ENCODE data around the gene PLD4.
"Not testable (repeated sequence)": the region's sequence is repeated elsewhere in the genome, so short reads cannot be mapped to it uniquely, and the experiment has no call there.

The PLD4 gene

DNA sequence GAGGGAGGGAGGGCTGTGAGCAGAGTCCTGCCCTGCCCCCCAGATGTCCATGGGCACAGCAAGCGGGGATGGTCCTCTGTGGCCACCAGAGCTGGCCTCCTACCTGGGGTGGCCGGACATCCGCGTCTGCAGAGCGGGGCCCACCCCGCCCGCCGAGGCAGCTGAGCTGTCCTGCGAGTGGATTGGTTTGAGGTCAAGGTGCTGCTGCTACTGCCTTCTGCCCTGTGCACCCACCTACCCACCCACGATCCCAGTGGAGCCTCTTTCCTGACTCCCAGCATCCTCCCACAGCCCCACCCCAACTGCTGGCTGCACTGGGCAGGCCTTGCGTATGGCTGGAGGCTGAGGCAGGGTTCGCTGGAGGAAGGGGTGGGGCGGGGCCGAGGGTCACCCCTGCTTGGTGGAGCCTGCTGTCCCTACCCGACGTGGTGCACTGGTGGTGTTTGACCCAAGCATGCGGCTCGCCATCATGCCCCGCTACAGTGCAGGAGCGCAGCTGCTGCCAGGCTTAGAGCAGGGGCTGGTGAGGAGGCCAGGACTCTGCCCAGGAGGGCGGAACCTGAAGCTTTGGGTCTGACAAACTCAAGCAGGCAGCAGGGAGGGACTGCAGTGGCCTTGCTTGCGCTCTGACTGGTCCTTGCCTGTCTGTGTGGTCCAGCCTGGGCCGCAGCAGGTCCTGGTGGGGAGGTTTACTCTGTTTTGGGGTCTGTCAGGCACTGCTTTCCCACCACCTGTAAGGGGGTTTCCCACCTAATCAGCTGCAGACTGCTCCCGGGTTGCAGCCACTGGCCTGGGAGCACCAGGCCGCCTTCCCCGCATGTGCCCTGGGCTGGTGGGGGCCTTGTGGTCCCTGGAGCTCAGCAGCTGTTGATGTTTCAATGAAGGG, 35.9 kb upstream of the PLD4 start:
- DNase-seq, result no peak
- no peaks in the 10 kb centered on the region for H3K36me3 ChIP-seq (ENCODE audit: insufficient read depth, low read length)
- H3K27ac ChIP-seq (ENCODE audit: low read length), result no peak overlapping the region
- H3K4me2 ChIP-seq (ENCODE audit: insufficient read depth, low read length), result no peak overlapping the region
- H3K9ac ChIP-seq (ENCODE audit: low read depth, low read length), result no peak overlapping the region
- no peak for TF ChIP-seq EZH2 (IDR thresholded peaks at IDR 0.05; ENCODE audit: borderline replicate concordance, low read depth, low read length, severe bottlenecking)
- TF ChIP-seq, protein P1, sequence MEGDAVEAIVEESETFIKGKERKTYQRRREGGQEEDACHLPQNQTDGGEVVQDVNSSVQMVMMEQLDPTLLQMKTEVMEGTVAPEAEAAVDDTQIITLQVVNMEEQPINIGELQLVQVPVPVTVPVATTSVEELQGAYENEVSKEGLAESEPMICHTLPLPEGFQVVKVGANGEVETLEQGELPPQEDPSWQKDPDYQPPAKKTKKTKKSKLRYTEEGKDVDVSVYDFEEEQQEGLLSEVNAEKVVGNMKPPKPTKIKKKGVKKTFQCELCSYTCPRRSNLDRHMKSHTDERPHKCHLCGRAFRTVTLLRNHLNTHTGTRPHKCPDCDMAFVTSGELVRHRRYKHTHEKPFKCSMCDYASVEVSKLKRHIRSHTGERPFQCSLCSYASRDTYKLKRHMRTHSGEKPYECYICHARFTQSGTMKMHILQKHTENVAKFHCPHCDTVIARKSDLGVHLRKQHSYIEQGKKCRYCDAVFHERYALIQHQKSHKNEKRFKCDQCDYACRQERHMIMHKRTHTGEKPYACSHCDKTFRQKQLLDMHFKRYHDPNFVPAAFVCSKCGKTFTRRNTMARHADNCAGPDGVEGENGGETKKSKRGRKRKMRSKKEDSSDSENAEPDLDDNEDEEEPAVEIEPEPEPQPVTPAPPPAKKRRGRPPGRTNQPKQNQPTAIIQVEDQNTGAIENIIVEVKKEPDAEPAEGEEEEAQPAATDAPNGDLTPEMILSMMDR (IDR thresholded peaks at IDR 0.05; ENCODE audit: borderline replicate concordance, extremely low read depth, low read length, poor library complexity, severe bottlenecking), result no peak
- no peak overlapping the region for H2AFZ ChIP-seq (ENCODE audit: low read depth, low read length)
- H3K79me2 ChIP-seq (ENCODE audit: insufficient read depth, low read length), result no peaks in the 10 kb centered on the region
- H3K27me3 ChIP-seq (ENCODE audit: insufficient read depth, low read length, poor library complexity), result no peaks in the 10 kb centered on the region
- H3K9me3 ChIP-seq (ENCODE audit: insufficient read depth, low read length, severe bottlenecking), result no peaks in the 10 kb centered on the region
- no peak overlapping the region for H3K4me3 ChIP-seq (ENCODE audit: low read depth in 1 of 2, low read length in 2 of 2)
- no peaks in the 10 kb centered on the region for H3K4me1 ChIP-seq (ENCODE audit: insufficient read depth, low read length)
- H4K20me1 ChIP-seq (ENCODE audit: insufficient read depth, low read length), result no peaks in the 10 kb centered on the region; the same call in 1 of the 2 replicates
- ATAC-seq (ENCODE audit: insufficient read depth, low read depth), result no peak

- no peak for TF ChIP-seq EZH2 (IDR thresholded peaks at IDR 0.05; ENCODE audit: borderline replicate concordance, low read depth, low read length, severe bottlenecking)
- TF ChIP-seq, protein P1 (IDR thresholded peaks at IDR 0.05; ENCODE audit: borderline replicate concordance, extremely low read depth, low read length, poor library complexity, severe bottlenecking), result no peak
- Histone ChIP-seq H3K79me2 (ENCODE audit: insufficient read depth, low read length) (no peaks in the 10 kb centered on the region), H3K36me3 (ENCODE audit: insufficient read depth, low read length) (no peaks in the 10 kb centered on the region), H2AFZ (ENCODE audit: low read depth, low read length) (no peak overlapping the region), H3K27me3 (ENCODE audit: insufficient read depth, low read length, poor library complexity) (no peaks in the 10 kb centered on the region), H3K4me3 (ENCODE audit: low read depth in 1 of 2, low read length in 2 of 2) (no peak overlapping the region), H3K9me3 (ENCODE audit: insufficient read depth, low read length, severe bottlenecking) (no peaks in the 10 kb centered on the region), H3K27ac (ENCODE audit: low read length) (no peak overlapping the region), H3K4me1 (ENCODE audit: insufficient read depth, low read length) (no peaks in the 10 kb centered on the region), H4K20me1 (ENCODE audit: insufficient read depth, low read length) (no peaks in the 10 kb centered on the region; the same call in 1 of the 2 replicates), H3K9ac (ENCODE audit: low read depth, low read length) (no peak overlapping the region), H3K4me2 (ENCODE audit: insufficient read depth, low read length) (no peak overlapping the region)
- DNase-seq, result no peak
- ATAC-seq (ENCODE audit: insufficient read depth, low read depth), result no peak
These were observed 35.3 kb upstream of the PLD4 start for GRCh38 chr14:104889375-104889757.

DNA sequence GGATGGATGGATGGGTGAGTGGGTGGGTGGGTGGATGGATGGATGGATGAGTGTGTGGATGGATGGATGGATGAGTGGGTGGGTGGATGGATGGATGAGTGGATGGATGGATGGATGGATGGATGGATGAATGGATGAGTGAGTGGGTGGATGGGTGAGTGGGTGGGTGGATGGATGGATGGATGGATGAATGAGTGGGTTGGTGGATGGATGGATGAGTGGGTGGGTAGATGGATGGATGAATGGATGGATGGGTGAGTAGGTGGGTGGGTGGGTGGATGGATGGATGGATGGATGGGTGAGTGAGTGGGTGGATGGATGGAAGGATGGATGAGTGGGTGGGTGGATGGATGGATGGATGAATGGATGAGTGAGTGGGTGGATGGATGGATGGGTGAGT, 34.4 kb upstream of the PLD4 start:
- not testable (repeated sequence) for H3K79me2 ChIP-seq (ENCODE audit: insufficient read depth, low read length); H3K4me3 ChIP-seq (ENCODE audit: low read depth in 1 of 2, low read length in 2 of 2); H3K27me3 ChIP-seq (ENCODE audit: insufficient read depth, low read length, poor library complexity); H3K4me1 ChIP-seq (ENCODE audit: insufficient read depth, low read length); H3K27ac ChIP-seq (ENCODE audit: low read length); H4K20me1 ChIP-seq (ENCODE audit: insufficient read depth, low read length); H3K9ac ChIP-seq (ENCODE audit: low read depth, low read length); H2AFZ ChIP-seq (ENCODE audit: low read depth, low read length); H3K4me2 ChIP-seq (ENCODE audit: insufficient read depth, low read length); ATAC-seq (ENCODE audit: insufficient read depth, low read depth); H3K9me3 ChIP-seq (ENCODE audit: insufficient read depth, low read length, severe bottlenecking); DNase-seq; H3K36me3 ChIP-seq (ENCODE audit: insufficient read depth, low read length)

DNA sequence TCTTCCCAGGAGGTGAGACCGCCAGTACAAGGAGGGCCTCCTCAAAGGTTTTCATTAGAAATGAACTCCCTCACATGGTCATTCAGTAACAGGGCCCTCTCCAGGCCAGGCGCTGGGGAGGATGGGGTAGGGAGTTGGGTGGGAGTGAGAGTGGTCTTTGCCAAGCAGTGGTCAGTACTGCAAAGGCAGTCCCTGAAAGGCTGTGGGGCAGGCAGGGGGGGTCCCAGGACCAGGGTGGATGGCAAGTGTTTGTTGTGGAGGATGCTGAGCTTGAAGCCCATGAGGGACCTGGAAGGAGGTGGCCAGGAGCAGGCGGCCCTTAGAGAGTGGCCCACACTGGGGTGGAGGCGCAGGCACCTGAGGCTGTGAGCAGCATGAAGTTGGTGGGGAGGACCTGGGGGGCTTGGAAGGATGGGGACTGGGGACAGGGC, 33.5 kb upstream of the PLD4 start:
- no peaks in the 10 kb centered on the region for H3K79me2 ChIP-seq (ENCODE audit: insufficient read depth, low read length)
- no peaks in the 10 kb centered on the region for H3K36me3 ChIP-seq (ENCODE audit: insufficient read depth, low read length)
- no peak for DNase-seq
- no peak overlapping the region for H3K27ac ChIP-seq (ENCODE audit: low read length)
- no peaks in the 10 kb centered on the region for H3K4me1 ChIP-seq (ENCODE audit: insufficient read depth, low read length)
- no peaks in the 10 kb centered on the region for H3K27me3 ChIP-seq (ENCODE audit: insufficient read depth, low read length, poor library complexity)
- no peak for ATAC-seq (ENCODE audit: insufficient read depth, low read depth)
- H3K4me2 ChIP-seq (ENCODE audit: insufficient read depth, low read length), result no peak overlapping the region
- no peaks in the 10 kb centered on the region for H3K9me3 ChIP-seq (ENCODE audit: insufficient read depth, low read length, severe bottlenecking)
- H2AFZ ChIP-seq (ENCODE audit: low read depth, low read length), result no peak overlapping the region
- H3K4me3 ChIP-seq (ENCODE audit: low read depth in 1 of 2, low read length in 2 of 2), result no peak overlapping the region
- H3K9ac ChIP-seq (ENCODE audit: low read depth, low read length), result no peak overlapping the region
- H4K20me1 ChIP-seq (ENCODE audit: insufficient read depth, low read length), result no peaks in the 10 kb centered on the region
- no peak for TF ChIP-seq EZH2 (IDR thresholded peaks at IDR 0.05; ENCODE audit: borderline replicate concordance, low read depth, low read length, severe bottlenecking)
- TF ChIP-seq, protein P1 (IDR thresholded peaks at IDR 0.05; ENCODE audit: borderline replicate concordance, extremely low read depth, low read length, poor library complexity, severe bottlenecking), result no peak
